HG03159 (cell line): ENCODE data around the gene RPL12.
"Not testable (repeated sequence)": the region's sequence is repeated elsewhere in the genome, so short reads cannot be mapped to it uniquely, and the experiment has no call there.

Experiments
- ATAC-seq: cut with Tn5 transposase; IDR thresholded peaks from one replicate; pipeline ENCODE4 v1.9.1; 2021; ENCODE audit warnings: mild to moderate bottlenecking, moderate library complexity; ENCODE audit not compliant: unreplicated experiment

RPL12 gene

GRCh38 chr9:127470662-127471061, 19.5 kb upstream of the RPL12 start:
- no peak for ATAC-seq

GRCh38 chr9:127467621-127468020, 16.4 kb upstream of the RPL12 start:
- no peak for ATAC-seq

- not testable (repeated sequence) for ATAC-seq
Measured at GRCh38 chr9:127466407-127466917, 15.3 kb upstream of the RPL12 start.

GRCh38 chr9:127463911-127464310, 12.7 kb upstream of the RPL12 start:
- no peak for ATAC-seq

GRCh38 chr9:127463382-127463781, 12.2 kb upstream of the RPL12 start:
- ATAC-seq, result no peak

- ATAC-seq, result no peak
Measured at GRCh38 chr9:127458921-127459320, 7.7 kb upstream of the RPL12 start.

GRCh38 chr9:127457191-127457878, 6.1 kb upstream of the RPL12 start:
- ATAC-seq, result no peak

- ATAC-seq, result no peak
Measured at GRCh38 chr9:127455324-127455992, 4.3 kb upstream of the RPL12 start.

GRCh38 chr9:127452691-127453090, 1.5 kb upstream of the RPL12 start:
- no peak for ATAC-seq

- ATAC-seq, result peak; percentile 7
Measured at GRCh38 chr9:127451858-127452656, 851 bp upstream of the RPL12 start.

- peak; percentile 9 for ATAC-seq
Measured at GRCh38 chr9:127451608-127451857, 327 bp upstream of the RPL12 start.

- ATAC-seq, result no peak
Measured at GRCh38 chr9:127450243-127450760, 904 bp downstream of the RPL12 start.

- no peak for ATAC-seq
Measured at GRCh38 chr9:127449332-127449966, 1.8 kb downstream of the RPL12 start.

GRCh38 chr9:127448112-127448805, 2.9 kb downstream of the RPL12 start:
- ATAC-seq, result no peak

- ATAC-seq, result no peak
Measured at GRCh38 chr9:127447416-127448111, 3.6 kb downstream of the RPL12 start.

GRCh38 chr9:127446713-127447415, 4.3 kb downstream of the RPL12 start:
- no peak for ATAC-seq

GRCh38 chr9:127445851-127446712, 5.1 kb downstream of the RPL12 start:
- ATAC-seq, result no peak
